Cerebellar nuclear complex (tissue), 1 donor: Measurements from ENCODE around the gene SLCO2A1.

Experiments
- DNase-seq, 2 experiments: peaks; one replicate each; lab custom pipeline; 2025; lab: John Stamatoyannopoulos, UW

Gene SLCO2A1

GRCh38 chr3:134034005-134034785 lies 4.5 kb upstream of the SLCO2A1 start:
- no peak for DNase-seq

- DNase-seq = no peak
Measured at GRCh38 chr3:134033315-134033996, 3.7 kb upstream of the SLCO2A1 start.

GRCh38 chr3:134031348-134031915 lies 1.7 kb upstream of the SLCO2A1 start:
- no peak for DNase-seq

GRCh38 chr3:134030379-134031347 lies 938 bp upstream of the SLCO2A1 start:
- no peak for DNase-seq

- no peak for DNase-seq
Measured at GRCh38 chr3:134029256-134029733, 430 bp downstream of the SLCO2A1 start.

- DNase-seq = no peak
Measured at GRCh38 chr3:134028486-134029255, 1.1 kb downstream of the SLCO2A1 start.

- DNase-seq = no peak
Measured at GRCh38 chr3:134027631-134028030, 2.1 kb downstream of the SLCO2A1 start.

- no peak for DNase-seq
Measured at GRCh38 chr3:134020135-134020680, 9.5 kb downstream of the SLCO2A1 start.

GRCh38 chr3:134018850-134019249 lies 10.9 kb downstream of the SLCO2A1 start:
- DNase-seq = no peak

GRCh38 chr3:134018406-134018805 lies 11.3 kb downstream of the SLCO2A1 start:
- no peak for DNase-seq

- no peak for DNase-seq
Measured at GRCh38 chr3:134017490-134017889, 12.2 kb downstream of the SLCO2A1 start.

GRCh38 chr3:134014270-134014669 lies 15.5 kb downstream of the SLCO2A1 start:
- DNase-seq = no peak

GRCh38 chr3:134013280-134013679 lies 16.4 kb downstream of the SLCO2A1 start:
- DNase-seq = no peak

GRCh38 chr3:134009345-134010000 lies 20.3 kb downstream of the SLCO2A1 start:
- no peak for DNase-seq

- no peak for DNase-seq
Measured at GRCh38 chr3:134008630-134009156, 21.0 kb downstream of the SLCO2A1 start.

GRCh38 chr3:134007819-134008218 lies 21.9 kb downstream of the SLCO2A1 start:
- DNase-seq = no peak

- DNase-seq = no peak
Measured at GRCh38 chr3:134004841-134005240, 24.9 kb downstream of the SLCO2A1 start.

GRCh38 chr3:134003066-134003465 lies 26.7 kb downstream of the SLCO2A1 start:
- DNase-seq = no peak

GRCh38 chr3:134002306-134002705 lies 27.4 kb downstream of the SLCO2A1 start:
- no peak for DNase-seq

- no peak for DNase-seq
Measured at GRCh38 chr3:134001251-134001650, 28.5 kb downstream of the SLCO2A1 start.
